GM12801 (cell line): ENCODE data around the gene PLAAT1.

Source experiments
- CTCF ChIP-seq: IDR thresholded peaks from one replicate; pipeline ENCODE4 v1.5.1; 2011; ENCODE audit warnings: control low read depth; ENCODE audit not compliant: insufficient read length; ENCODE audit errors: extremely low read depth

Gene PLAAT1

GRCh38 chr3:193212844-193213243, 28.2 kb upstream of the PLAAT1 start:
- no peak for TF ChIP-seq CTCF

GRCh38 chr3:193214445-193214844, 26.6 kb upstream of the PLAAT1 start:
- no peak for TF ChIP-seq CTCF

GRCh38 chr3:193225302-193226125, 15.5 kb upstream of the PLAAT1 start:
- TF ChIP-seq CTCF: no peak

- TF ChIP-seq CTCF: no peak
Observed at GRCh38 chr3:193228206-193228605, 12.8 kb upstream of the PLAAT1 start.

GRCh38 chr3:193229851-193230420, 11.1 kb upstream of the PLAAT1 start:
- no peak for TF ChIP-seq CTCF

- TF ChIP-seq CTCF: no peak
Observed at GRCh38 chr3:193230610-193231009, 10.4 kb upstream of the PLAAT1 start.

GRCh38 chr3:193231201-193231600, 9.8 kb upstream of the PLAAT1 start:
- no peak for TF ChIP-seq CTCF
